DMS114 treated with DMSO at 0.1 percent for 48 hours (cell line): ENCODE data around the gene NOC2L.
"Not testable (repeated sequence)": the region's sequence is repeated elsewhere in the genome, so short reads cannot be mapped to it uniquely, and the experiment has no call there.

ENCODE experiments used
- DNase-seq: peaks from one replicate; lab custom pipeline; 2025; ENCODE audit not compliant: unreplicated experiment; lab: John Stamatoyannopoulos, UW

Gene NOC2L

DNA sequence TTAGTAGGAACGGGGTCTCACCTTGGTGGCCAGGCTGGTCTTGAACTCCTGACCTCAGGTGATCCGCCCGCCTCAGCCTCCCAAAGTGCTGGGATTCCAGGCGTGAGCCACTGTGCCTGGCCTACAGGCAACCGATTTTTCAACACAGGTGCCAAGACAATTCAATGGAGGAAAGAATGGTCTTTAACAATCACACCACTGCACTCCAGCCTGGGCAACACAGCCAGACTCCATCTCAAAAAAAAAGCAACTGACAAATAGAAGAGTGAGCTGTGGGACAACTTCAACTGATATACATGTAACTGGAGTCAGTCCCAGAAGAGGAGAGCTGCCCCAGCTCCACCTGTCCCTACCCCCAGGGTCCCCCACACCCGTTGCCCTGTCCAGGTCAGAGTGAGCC lies 35.5 kb upstream of the NOC2L start:
- not testable (repeated sequence) for DNase-seq

DNA sequence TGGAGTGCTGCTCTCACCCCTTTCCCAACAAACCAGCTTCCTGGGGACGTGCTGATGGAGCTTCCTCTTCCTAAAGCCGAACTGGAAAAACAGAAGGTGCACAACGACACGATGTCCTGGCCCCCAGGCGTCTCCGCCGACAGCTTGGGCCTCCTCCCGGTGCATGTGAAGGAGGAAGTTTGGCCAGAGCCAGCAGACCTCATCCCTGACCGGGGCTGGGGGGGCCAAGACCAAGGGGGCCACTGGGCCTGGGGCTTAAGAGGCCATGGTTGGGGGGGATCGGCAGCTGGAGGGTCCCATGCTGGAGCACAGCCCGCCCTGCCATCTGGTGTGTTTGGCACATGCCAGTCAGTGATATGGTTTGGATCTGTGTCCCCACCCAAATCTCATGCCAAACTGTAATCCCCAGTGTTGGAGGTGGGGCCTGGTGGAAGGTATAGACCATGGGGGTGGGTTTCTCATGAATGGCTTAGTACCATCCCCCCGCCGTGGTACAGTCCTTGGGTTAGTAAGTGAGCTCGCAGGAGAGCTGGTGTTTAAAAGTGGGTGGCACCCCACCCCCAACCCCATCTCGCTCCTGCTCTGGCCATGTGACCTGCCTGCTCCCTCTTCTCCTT lies 34.4 kb upstream of the NOC2L start:
- no peak for DNase-seq

DNA sequence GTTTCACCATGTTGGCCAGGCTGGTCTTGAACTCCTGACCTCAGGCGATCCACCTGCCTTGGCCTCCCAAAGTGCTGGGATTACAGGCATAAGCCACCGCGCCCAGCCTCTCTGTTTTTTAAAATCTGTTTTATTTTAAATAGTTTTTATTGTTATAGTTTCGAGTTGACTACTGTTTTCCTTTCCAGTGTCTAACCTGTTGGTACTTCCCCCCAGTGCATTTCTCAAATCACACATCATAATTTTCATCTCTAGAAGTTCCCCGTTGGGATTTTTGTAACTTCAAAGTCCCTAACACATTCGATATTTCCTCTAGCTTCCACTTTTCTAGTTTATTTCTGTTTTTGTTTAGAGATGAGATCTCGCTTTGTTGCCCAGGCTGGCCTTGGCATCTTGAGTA lies 33.3 kb upstream of the NOC2L start:
- no peak for DNase-seq

DNA sequence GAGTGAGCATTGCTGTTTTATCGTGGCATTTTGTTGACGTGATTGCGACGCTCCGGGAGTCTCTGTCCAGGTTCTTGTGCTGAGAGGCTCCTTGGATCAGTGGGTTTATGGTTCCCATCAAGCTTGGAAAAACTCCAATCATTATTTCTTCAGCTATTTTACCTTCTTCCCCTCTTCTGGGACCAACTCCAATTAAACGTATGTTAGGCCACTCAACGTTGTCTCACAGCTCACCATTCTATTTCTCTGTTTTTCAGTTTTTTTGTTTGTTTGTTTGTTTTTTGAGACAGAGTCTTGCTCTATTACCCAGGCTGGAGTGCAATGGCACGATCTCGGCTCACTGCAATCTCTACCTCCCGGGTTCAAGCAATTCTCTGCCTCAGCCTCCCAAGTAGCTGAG lies 32.8 kb upstream of the NOC2L start:
- no peak for DNase-seq

DNA sequence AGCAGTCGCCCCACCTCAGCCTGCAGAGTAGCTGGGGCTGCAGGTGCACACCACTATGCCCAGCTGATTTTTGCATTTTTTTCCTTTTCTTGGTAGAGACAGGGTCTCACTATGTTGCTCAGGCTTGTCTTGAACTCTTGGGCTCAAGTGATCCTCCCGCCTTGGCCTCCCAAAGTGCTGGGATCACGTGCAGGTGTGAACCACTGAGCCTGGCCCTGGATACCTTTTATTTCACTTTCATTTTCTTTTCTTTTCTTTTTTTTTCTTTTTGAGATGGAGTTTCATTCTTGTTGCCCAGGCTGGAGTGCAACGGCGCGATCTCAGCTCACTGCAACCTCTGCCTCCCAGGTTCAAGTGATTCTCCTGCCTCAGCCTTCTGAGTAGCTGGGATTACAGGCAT lies 32.2 kb upstream of the NOC2L start:
- DNase-seq = not testable (repeated sequence)

DNA sequence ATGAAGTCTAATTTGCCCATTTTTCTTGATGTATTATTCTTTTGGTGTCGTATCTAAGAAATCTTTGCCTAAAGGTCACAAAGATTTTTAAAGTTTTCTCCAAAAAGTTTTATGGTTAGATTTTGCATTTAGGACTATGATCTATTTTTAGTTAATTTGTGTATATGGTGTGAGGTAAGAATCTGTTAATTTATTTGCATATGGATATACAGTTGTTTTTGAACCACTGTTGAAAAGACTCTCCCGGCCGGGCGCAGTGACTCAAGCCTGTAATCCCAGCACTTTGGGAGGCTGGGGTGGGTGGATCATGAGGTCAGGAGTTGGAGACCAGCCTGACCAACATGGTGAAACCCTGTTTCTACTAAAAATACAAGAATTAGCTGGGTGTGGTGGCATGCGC lies 29.0 kb upstream of the NOC2L start:
- not testable (repeated sequence) for DNase-seq

DNA sequence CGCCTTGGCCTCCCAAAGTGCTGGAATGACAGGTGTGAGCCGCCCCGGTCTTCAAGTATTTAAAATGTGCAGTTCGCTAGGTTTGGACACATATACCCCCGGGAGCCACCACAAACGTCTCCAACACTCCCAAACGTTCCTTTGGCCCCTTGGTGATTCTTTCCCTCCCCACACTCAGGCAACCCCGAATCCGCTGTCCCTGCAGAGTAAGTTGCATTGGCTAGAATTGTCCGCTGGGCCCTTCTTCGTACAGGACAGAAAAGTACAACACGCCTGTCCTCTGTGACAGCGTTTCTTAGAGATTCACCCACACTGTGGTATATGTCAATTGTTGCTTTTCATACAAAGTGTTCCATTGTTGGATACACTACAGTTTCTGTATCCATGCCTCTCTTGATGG lies 26.1 kb upstream of the NOC2L start:
- no peak for DNase-seq

DNA sequence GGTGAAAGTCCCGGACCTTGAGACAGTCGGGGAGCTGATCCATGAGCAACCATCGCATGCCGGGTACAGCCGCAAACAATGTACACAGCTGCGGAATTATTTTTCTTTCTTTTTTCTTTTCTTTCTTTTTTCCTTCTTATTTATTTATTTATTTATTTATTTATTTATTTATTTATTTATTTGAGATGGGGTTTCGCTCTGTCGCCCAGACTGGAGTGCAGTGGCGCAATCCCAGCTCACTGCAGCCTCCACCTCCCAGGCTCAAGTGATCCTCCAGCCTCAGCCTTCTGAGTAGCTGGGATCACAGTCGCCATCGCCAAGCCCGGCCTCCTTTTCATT lies 25.4 kb upstream of the NOC2L start:
- no peak for DNase-seq

DNA sequence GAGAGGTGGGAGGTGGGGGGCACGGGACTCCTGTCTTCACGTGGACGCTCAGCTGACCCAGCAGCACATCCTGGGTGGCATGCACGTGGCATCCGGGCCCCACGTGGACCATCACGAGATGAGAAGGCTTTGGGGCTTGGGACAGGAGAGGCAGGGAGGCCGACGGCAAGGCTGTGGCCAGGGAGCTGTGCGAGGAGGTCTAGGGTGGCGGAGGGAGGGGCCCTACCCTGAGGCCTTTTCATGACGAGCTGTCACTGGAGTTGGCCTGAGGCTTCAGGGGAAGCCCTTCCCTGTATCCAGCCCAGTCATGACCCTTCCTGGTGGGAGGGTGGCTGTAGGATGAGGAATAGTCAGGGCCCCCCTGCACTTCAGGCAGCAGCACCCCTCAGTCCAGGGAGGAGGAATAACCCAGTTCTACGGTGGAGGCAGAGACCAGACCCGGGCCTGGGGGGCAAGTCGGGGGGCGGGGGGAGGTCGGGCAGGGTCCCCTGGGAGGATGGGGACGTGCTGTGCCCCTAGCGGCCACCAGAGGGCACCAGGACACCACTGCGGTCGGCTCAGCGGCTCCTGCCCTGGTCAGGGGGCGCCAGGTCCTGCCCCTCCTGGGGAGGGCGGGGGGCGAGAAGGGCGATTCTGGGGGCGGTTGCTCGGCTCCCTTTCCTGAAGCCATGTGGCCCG lies 24.9 kb upstream of the NOC2L start:
- no peak for DNase-seq

DNA sequence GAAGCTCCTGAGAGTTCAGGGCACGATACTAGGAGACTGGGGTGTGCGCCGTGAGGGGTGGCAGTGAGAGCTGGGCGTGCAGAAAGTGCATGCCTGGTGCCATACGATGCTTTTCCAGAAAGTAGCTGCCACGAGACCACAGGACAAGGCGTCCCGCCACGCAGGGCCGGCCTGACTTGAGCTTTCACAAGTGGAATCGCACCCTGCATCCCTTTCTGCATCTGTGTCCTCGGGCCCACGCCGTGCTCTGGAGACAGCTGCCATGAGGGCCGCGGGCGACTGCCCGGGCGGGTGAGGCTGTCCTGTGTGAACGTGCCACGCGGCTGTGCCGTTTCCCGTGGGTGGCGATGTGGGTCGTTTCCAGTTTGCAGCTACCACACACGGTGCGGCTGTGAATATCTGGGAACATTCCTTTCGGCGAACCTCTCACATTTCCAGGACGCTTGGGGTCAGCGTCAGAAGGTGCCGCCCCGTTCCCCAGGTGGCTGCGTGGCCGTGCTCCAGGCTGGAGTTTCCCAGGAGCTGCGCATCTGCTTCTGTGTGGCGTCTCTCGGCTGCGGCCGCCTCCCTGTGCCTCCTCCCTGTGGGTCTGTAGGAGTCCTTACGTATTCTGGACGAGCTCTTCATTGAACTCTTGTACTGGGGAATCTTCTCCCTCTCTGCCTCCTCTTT lies 23.8 kb upstream of the NOC2L start:
- no peak for DNase-seq

DNA sequence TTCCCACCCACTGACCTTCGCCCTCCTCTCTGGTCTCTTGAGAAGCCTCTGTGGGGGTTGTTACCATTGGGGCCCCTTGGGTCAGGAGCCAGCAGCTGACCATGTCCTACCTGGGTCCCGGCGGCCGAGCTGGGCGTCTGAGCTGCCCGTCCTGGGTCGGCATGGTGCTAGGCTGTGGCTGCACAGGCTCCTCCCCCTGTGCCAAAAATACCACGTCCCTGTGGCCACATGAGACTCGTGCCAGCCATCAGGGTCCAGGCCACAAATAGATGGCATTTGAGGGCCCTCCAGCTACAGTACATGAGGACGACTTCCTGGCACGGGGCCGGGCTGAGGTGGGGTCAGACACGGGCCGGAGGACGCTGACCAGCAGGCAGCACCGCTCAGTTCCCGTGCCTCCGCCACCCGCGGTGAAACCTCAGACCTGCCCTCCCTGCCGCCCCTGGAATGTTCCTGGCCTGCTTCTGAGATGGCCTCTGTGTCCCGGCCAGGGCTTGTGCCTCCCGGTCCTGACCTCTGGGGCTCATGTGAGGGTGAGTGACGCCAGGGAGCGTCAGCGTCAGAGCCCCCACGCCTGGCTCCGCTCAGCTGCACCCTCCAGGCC lies 23.0 kb upstream of the NOC2L start, which contains the start of gene PERM1:
TSS of gene PERM1 (minus strand) at position 139 of the 604 bp plus-strand sequence. CDS start 1,064 bp downstream, outside the sequence.
- no peak for DNase-seq

DNA sequence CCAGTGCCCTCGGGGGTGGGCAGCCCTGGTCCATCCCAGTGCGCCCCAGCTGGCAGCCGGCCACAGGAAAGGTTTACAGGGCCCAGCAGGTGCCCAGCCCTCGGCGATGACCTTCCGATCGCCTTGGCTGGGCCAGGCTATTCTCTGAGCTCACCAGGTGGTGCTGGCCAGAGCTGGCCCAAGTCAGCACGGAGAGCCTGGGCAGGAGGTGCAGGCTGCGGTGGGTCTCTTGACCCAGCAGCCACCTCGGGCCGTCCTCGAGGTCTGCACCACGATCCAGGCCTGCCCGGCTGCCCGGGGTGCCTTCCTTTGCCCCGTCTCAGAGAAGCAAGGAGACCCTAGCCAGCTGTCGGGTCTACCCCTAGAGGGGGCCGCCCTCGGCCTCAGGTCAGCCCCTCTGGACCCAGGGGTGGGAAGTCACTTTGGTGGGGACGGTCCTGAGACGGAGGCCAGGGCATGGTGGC lies 22.5 kb upstream of the NOC2L start:
- DNase-seq = no peak

DNA sequence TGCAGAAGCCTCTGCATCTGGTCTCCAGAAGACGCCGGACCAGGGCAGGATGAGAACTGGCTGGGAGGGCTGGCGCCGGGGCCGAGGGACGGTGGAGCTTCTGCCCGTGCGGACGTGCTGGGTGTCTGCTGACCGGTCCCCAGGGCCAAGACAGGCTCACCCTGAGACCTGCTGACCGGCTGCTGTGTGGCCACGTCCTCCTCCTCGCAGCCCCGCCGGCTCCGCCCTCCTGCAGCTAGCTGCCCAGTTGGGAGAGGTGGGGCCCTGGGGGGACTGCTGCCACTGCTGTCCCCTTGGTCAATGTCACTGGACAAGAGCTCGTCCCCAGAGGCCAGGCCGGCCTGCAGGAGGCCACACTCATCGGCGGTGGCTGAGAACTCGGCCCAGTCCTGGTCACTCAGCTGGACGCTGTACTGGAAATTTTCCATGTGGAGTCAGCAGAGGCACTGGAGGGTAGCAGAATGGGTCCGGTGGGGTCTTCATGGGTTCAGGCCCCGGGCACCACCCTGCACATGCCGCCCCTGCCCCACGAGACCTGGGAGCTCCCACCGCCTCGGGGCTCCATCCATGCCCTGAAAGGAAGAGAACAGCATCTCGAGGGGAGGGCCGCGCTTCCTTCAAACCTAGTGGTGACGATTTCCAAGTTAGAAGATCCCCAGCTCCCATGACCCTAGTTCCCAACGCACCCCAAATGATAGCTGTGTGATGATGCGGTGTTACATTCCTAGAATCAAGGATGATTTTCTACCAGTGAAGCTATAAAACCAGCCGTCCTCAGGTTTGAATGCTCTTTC lies 21.7 kb upstream of the NOC2L start:
- DNase-seq = no peak

DNA sequence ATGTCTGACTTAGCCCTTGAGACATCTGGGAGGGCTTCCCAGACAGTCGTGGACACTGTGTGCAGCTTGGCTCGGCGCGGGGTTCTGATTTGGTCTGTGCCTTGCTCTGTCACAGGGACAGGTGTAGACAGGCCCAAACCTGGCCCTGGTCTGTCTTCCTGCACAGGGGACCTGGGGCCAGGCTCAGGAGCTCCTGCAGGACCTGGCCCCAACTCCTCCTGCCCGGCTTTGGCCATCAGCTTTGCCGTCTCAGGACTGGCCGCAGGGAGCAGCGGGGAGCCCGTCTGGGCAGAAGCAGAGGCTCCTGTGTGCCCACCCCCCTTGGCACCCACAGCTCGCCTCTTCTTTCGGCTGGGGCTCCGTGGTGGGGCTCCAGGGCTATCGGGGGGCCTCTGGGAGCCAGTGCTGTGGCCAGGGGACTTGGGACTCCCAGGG lies 21.1 kb upstream of the NOC2L start:
- no peak for DNase-seq

DNA sequence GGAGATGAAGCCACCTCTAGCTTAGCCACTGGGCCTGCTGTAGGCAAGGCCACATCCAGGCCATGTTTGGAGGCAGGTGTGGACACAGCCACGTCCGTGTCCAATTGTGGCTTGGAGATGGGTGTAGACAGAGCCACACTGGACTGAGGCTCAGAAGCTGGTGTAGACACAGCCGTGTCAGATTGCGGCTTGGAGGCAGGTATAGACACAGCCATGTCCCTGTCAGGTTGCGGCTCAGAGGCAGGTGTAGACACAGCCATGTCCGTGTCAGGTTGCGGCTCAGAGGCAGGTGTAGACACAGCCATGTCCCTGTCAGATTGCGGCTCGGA lies 20.7 kb upstream of the NOC2L start:
- DNase-seq = no peak

DNA sequence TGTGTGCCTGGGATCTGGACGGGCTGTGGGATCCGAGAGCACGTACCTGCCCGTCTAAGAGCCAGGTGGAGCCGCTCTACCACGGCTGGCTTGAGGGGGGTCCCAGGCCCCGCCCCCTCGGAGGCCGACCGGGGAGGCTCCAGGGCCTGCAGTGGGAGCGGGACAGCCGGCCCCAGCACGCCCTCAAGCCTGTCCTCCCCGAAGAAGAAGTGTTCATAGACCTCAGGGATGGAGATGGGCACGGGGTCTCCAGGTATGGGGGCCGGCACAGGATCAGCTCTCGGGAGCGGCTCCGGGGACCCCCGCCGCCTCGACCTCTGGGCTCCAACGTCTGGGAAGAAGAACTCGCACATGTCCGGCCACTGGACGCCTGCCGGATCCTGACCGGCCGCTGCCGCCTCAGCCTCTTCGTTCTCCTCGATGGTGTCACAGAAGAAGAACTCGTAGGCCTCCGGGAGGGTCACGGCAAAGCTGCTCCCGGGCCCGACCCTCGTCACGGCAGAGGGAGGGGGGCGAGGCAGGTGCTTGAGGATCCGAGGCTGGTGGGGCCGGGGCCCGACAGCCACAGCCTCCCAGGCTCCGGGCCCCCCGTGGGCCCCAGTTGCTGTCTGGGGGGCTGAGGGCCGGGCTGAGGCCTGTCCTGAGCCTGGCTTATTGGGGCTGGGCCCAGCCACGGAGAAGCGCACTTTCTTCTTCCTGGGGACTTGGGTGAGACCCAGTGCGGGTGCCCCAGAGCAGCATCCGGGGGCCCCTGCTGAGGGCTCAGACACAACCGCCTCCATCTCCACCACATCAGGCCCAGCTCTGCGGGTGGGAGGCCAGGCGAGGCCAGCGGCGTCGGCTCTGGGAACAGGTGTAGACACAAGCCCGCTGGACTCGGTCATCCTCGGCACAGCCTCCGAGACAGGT lies 20.0 kb upstream of the NOC2L start:
- DNase-seq = no peak

DNA sequence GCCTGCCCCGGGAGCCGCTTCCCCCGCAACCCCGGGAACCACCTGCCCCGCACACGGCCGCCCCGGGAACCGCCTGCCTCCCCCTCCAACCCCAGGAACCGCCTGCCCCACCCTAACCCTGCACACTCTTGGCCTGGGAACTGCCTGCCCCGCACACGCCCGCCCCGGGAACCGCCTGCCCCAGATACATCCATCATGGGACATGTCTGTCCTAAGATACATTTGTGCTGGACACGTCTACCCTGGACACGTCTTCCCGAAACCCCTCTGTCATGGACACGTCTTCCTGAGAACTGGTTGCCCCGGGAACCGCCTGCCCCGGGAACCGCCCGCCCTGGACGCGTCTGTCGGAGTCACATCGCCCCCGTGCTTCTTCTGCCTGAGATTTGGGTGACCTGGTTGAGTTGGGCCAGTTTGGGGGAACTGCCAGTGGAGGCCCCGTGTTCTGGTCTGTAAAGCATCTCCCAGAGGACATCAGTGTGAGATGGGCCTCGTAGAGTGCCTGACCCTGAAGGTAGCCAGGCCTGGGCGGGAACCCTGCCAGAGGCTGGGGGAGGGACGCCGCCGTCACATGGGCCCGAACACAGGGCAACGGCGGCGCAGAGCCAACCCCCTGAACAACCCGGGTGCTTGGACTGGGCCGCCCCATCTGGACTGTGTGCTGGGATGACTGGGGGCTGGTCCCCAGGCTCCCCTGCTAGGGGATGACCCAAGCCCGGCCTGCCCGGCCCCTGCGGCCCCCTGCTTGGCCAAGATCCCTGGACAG lies 19.2 kb upstream of the NOC2L start:
- no peak for DNase-seq

DNA sequence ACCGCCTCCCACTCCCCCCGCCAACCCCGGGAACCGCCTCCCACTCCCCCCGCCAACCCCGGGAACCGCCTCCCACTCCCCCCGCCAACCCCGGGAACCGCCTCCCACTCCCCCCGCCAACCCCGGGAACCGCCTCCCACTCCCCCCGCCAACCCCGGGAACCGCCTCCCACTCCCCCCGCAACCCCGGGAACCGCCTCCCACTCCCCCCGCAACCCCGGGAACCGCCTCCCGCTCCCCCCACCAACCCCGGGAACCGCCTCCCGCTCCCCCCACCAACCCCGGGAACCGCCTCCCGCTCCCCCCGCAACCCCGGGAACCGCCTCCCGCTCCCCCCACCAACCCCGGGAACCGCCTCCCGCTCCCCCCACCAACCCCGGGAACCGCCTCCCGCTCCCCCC lies 17.7 kb upstream of the NOC2L start:
- DNase-seq = not testable (repeated sequence)

DNA sequence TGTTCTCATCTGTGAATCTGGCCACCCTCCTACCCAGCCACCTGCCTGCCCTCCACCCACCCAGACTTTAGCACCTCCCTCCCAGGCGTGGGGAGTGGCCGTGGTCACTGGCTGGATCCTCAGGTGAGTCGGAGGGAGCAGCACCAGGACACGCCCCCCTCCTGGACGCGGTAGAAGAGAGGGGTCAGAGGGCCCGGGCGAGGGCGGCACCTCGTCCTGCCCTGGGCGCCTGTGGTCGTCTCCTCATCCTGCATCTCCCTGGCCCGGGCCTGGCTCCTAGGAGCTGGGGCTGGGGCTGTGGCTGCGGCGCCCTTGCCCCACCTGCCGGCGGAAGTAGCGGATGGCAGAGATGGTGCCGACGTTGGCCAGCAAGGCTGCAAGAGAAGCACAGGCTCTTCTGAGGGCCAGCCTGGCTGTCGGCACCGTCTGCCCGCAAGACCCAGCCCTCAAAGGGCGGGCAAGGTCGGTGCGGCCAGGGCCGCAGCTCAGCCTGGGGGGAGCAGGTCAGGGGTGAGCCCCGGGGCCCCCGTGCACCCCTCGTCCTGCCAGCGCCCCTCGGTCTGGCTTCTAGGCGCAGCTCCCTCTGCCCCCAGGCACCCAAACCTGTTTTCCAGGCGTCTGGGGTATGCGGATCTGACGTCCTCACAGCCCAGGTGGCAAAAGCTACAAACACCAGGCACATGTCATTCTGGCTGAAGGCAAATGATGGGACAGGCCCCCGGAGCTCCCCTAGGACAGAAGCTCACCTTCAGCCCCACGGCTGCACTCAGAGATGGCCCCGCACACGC lies 17.0 kb upstream of the NOC2L start:
- peak; percentile 63 for DNase-seq
